ENCODE data around the gene GMDS.

GMDS gene

GRCh38 chr6:1966713-1967112, 278.7 kb downstream of the GMDS start:
- TF ChIP-seq, protein P1, sequence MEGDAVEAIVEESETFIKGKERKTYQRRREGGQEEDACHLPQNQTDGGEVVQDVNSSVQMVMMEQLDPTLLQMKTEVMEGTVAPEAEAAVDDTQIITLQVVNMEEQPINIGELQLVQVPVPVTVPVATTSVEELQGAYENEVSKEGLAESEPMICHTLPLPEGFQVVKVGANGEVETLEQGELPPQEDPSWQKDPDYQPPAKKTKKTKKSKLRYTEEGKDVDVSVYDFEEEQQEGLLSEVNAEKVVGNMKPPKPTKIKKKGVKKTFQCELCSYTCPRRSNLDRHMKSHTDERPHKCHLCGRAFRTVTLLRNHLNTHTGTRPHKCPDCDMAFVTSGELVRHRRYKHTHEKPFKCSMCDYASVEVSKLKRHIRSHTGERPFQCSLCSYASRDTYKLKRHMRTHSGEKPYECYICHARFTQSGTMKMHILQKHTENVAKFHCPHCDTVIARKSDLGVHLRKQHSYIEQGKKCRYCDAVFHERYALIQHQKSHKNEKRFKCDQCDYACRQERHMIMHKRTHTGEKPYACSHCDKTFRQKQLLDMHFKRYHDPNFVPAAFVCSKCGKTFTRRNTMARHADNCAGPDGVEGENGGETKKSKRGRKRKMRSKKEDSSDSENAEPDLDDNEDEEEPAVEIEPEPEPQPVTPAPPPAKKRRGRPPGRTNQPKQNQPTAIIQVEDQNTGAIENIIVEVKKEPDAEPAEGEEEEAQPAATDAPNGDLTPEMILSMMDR (IDR thresholded peaks at IDR 0.05; ENCODE audit: low read depth, low read length): no peak
- no peak overlapping the region for H3K4me3 ChIP-seq (replicated peaks in 1 of 2; ENCODE audit: low read depth in 2 of 2, low read length in 2 of 2)
- no peak for DNase-seq (ENCODE audit: low read depth in 2 of 2)

- DNase-seq (ENCODE audit: low read depth in 2 of 2): no peak
- H3K4me3 ChIP-seq (replicated peaks in 1 of 2; ENCODE audit: low read depth in 2 of 2, low read length in 2 of 2): no peak overlapping the region
- TF ChIP-seq, protein P1 (IDR thresholded peaks at IDR 0.05; ENCODE audit: low read depth, low read length): no peak
Observed at GRCh38 chr6:1965596-1966224, 279.7 kb downstream of the GMDS start.

GRCh38 chr6:1963596-1963995, 281.8 kb downstream of the GMDS start:
- TF ChIP-seq, protein P1 (IDR thresholded peaks at IDR 0.05; ENCODE audit: low read depth, low read length): no peak
- no peak for DNase-seq (ENCODE audit: low read depth in 2 of 2)
- H3K4me3 ChIP-seq (replicated peaks in 1 of 2; ENCODE audit: low read depth in 2 of 2, low read length in 2 of 2): no peak overlapping the region

DNA sequence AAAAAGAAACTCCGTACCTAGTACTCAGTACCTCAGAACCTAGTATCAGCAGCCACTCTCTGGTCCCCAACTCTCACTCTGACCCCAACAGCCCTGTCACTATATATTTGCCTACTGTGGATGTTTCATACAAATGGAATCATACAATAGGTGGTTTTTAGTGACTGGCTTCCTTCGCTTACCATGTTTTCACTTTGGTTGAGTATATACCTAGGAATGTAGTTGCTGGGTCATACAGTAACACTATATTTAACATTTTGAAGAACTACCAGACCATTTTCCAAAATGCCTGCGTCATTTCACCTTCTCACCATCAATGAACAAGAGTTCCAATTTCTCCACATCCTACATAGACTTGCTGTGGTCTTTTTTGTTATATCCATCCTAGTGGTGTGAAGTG, 283.2 kb downstream of the GMDS start:
- H3K4me3 ChIP-seq (replicated peaks in 1 of 2; ENCODE audit: low read depth in 2 of 2, low read length in 2 of 2): no peak overlapping the region
- TF ChIP-seq, protein P1 (IDR thresholded peaks at IDR 0.05; ENCODE audit: low read depth, low read length): no peak
- DNase-seq (ENCODE audit: low read depth in 2 of 2): peak in 1 of 2 donors; percentile 33

- TF ChIP-seq, protein P1 (IDR thresholded peaks at IDR 0.05; ENCODE audit: low read depth, low read length): no peak
- DNase-seq (ENCODE audit: low read depth in 2 of 2): no peak
- no peak overlapping the region for H3K4me3 ChIP-seq (replicated peaks in 1 of 2; ENCODE audit: low read depth in 2 of 2, low read length in 2 of 2)
Observed at GRCh38 chr6:1960486-1961142, 284.8 kb downstream of the GMDS start.

GRCh38 chr6:1958257-1958656, 287.1 kb downstream of the GMDS start:
- DNase-seq (ENCODE audit: low read depth in 2 of 2): no peak
- TF ChIP-seq, protein P1 (IDR thresholded peaks at IDR 0.05; ENCODE audit: low read depth, low read length): no peak
- no peak overlapping the region for H3K4me3 ChIP-seq (replicated peaks in 1 of 2; ENCODE audit: low read depth in 2 of 2, low read length in 2 of 2)
